Upper lobe of right lung (tissue), 1 donor: Measurements from ENCODE around the gene FAAH2. TPM values are rescaled to one million over a fixed set of nuclear protein-coding genes. Genes with fewer than 3 reads are reported as not detected.
"Not testable (repeated sequence)": the region's sequence is repeated elsewhere in the genome, so short reads cannot be mapped to it uniquely, and the experiment has no call there.

Source experiments
- ATAC-seq: fragments of 200-7000 bp; cut with Tn5 transposase; one replicate; pipeline ENCODE4 v1.9.1; 2020; ENCODE audit warnings: mild to moderate bottlenecking, moderate library complexity
- DNase-seq: peaks from one replicate; pipeline ENCODE4 v3.0.0-alpha.2; 2020
- H3K27ac ChIP-seq: fragments of 200-600 bp; one replicate; pipeline ENCODE4 v1.8.0; 2022
- H3K27me3 ChIP-seq: fragments of 200-600 bp; one replicate; pipeline ENCODE4 v1.8.0; 2022; ENCODE audit warnings: mild to moderate bottlenecking
- H3K36me3 ChIP-seq: fragments of 200-600 bp; one replicate; pipeline ENCODE4 v1.8.0; 2022
- H3K4me1 ChIP-seq: fragments of 200-600 bp; one replicate; pipeline ENCODE4 v1.8.0; 2022
- H3K4me3 ChIP-seq: fragments of 200-600 bp; one replicate; pipeline ENCODE4 v1.8.0; 2022; ENCODE audit warnings: mild to moderate bottlenecking
- H3K9me3 ChIP-seq: fragments of 200-600 bp; one replicate; pipeline ENCODE4 v1.8.0; 2022
- CTCF ChIP-seq: fragments of 200-600 bp; IDR thresholded peaks from one replicate; pipeline ENCODE4 v1.8.0; 2022; ENCODE audit warnings: antibody characterized with exemption
- intact Hi-C: fragments of 100-400 bp; cut with DNase I; formaldehyde crosslinking; loops from one replicate; pipeline ENCODE4 v1.11.0; 2022
- total RNA-seq: library from RNA; stranded (reverse); fragmentation: NEBNext Ultra II Directional; extraction: Animal tissue kit (Norgen Biotek cat#: 25700); gene quantifications from one replicate; pipeline ENCODE4 v1.2.1, GENCODE V29; 2021
- donor health status: DM: no; HTN: yes; CAD: no; lungs with severe emphysema.

Gene FAAH2
- total RNA-seq, 1 donor from 2014 or later: 6.0 TPM

GRCh38 chrX:57380026-57380796, 93.7 kb downstream of the FAAH2 start:
- H3K27ac ChIP-seq: no peak overlapping the region
- intact Hi-C loops: no loop called here

GRCh38 chrX:57394162-57394561, 107.7 kb downstream of the FAAH2 start:
- intact Hi-C loops, DNase-seq, H3K4me3 ChIP-seq, H3K36me3 ChIP-seq, H3K27me3 ChIP-seq, H3K4me1 ChIP-seq, ATAC-seq, H3K27ac ChIP-seq, H3K9me3 ChIP-seq: not testable (repeated sequence)

More at GRCh38 chrX:57380026-57380796, 93.7 kb downstream of the FAAH2 start:
- DNase-seq (no peak), ATAC-seq (no peak)
- no peak overlapping the region for H3K4me3 ChIP-seq
- H3K27me3 ChIP-seq: no peaks in the 10 kb centered on the region
- H3K36me3 ChIP-seq: no peaks in the 10 kb centered on the region
- no peaks in the 10 kb centered on the region for H3K9me3 ChIP-seq
- TF ChIP-seq CTCF: no peak
- H3K4me1 ChIP-seq: no peaks in the 10 kb centered on the region

- ATAC-seq, H3K4me1 ChIP-seq, H3K9me3 ChIP-seq, H3K36me3 ChIP-seq, DNase-seq, intact Hi-C loops, H3K27ac ChIP-seq, H3K27me3 ChIP-seq, H3K4me3 ChIP-seq: not testable (repeated sequence)
These were observed 116.7 kb downstream of the FAAH2 start for GRCh38 chrX:57403191-57403590.

GRCh38 chrX:57406149-57406548, 119.6 kb downstream of the FAAH2 start:
- DNase-seq: no peak
- ATAC-seq: no peak
- intact Hi-C loops: no loop called here
- Histone ChIP-seq H3K4me1 (no peaks in the 10 kb centered on the region), H3K9me3 (no peaks in the 10 kb centered on the region), H3K27me3 (no peaks in the 10 kb centered on the region), H3K4me3 (no peak overlapping the region), H3K36me3 (no peaks in the 10 kb centered on the region), H3K27ac (no peak overlapping the region)
- TF ChIP-seq CTCF: no peak

GRCh38 chrX:57417827-57418226, 131.3 kb downstream of the FAAH2 start:
- ATAC-seq (no peak), DNase-seq (no peak)
- TF ChIP-seq CTCF: no peak
- Histone ChIP-seq H3K27ac (no peak overlapping the region), H3K27me3 (no peaks in the 10 kb centered on the region), H3K9me3 (no peaks in the 10 kb centered on the region), H3K36me3 (no peaks in the 10 kb centered on the region), H3K4me3 (no peak overlapping the region), H3K4me1 (no peaks in the 10 kb centered on the region)
- intact Hi-C loops: no loop called here

- H3K36me3 ChIP-seq: no peaks in the 10 kb centered on the region
- intact Hi-C loops: no loop called here
- H3K27me3 ChIP-seq: no peaks in the 10 kb centered on the region
- no peaks in the 10 kb centered on the region for H3K9me3 ChIP-seq
- DNase-seq: no peak
- no peaks in the 10 kb centered on the region for H3K4me1 ChIP-seq
- no peak overlapping the region for H3K4me3 ChIP-seq
- no peak for TF ChIP-seq CTCF
- ATAC-seq: no peak
- H3K27ac ChIP-seq: no peak overlapping the region
These were observed 135.8 kb downstream of the FAAH2 start for GRCh38 chrX:57422289-57422688.

- Histone ChIP-seq H3K36me3 (no peaks in the 10 kb centered on the region), H3K4me3 (no peak overlapping the region), H3K9me3 (no peaks in the 10 kb centered on the region), H3K4me1 (no peaks in the 10 kb centered on the region), H3K27ac (no peak overlapping the region), H3K27me3 (no peaks in the 10 kb centered on the region)
- intact Hi-C loops: no loop called here
- ATAC-seq (no peak), DNase-seq (no peak)
- TF ChIP-seq CTCF: no peak
These were observed 136.3 kb downstream of the FAAH2 start for GRCh38 chrX:57422790-57423189.
